ENCODE results near the gene APBB2. TPM values are rescaled to one million over a fixed set of nuclear protein-coding genes. Genes with fewer than 3 reads are reported as not detected.
"Not testable (repeated sequence)": the region's sequence is repeated elsewhere in the genome, so short reads cannot be mapped to it uniquely, and the experiment has no call there.

APBB2 gene
- total RNA-seq, 2 experiments from 2014 or later: 1.5 to 1.7 TPM

GRCh38 chr4:41067369-41067768 lies 147.0 kb downstream of the APBB2 start:
- DNase-seq: no peak
- intact Hi-C loops (cut with micrococcal nuclease): no loop called here
- no peaks in the 10 kb centered on the region for H3K36me3 Mint-ChIP-seq
- H3K27ac Mint-ChIP-seq: no peak overlapping the region
- no peaks in the 10 kb centered on the region for H3K4me1 Mint-ChIP-seq (ENCODE audit: low read depth)
- H3K27me3 Mint-ChIP-seq: no peaks in the 10 kb centered on the region
- no peaks in the 10 kb centered on the region for H3K9me3 Mint-ChIP-seq
- H3K4me3 Mint-ChIP-seq: no peak overlapping the region
- POLR2A ChIA-PET: no interaction called here
- CTCF ChIA-PET: no interaction called here

GRCh38 chr4:41066049-41066448 lies 148.3 kb downstream of the APBB2 start:
- DNase-seq: no peak
- intact Hi-C loops (cut with micrococcal nuclease): no loop called here
- no peaks in the 10 kb centered on the region for H3K9me3 Mint-ChIP-seq
- no peaks in the 10 kb centered on the region for H3K4me1 Mint-ChIP-seq (ENCODE audit: low read depth)
- ChIA-PET CTCF (no interaction called here), POLR2A (no interaction called here)
- no peak overlapping the region for H3K27ac Mint-ChIP-seq
- no peak overlapping the region for H3K4me3 Mint-ChIP-seq
- H3K27me3 Mint-ChIP-seq: no peaks in the 10 kb centered on the region
- H3K36me3 Mint-ChIP-seq: no peaks in the 10 kb centered on the region

GRCh38 chr4:41065434-41066006 lies 148.8 kb downstream of the APBB2 start:
- Mint-ChIP-seq H3K27me3 (no peaks in the 10 kb centered on the region), H3K4me3 (no peak overlapping the region), H3K27ac (no peak overlapping the region), H3K9me3 (no peaks in the 10 kb centered on the region), H3K36me3 (no peaks in the 10 kb centered on the region), H3K4me1 (ENCODE audit: low read depth) (no peaks in the 10 kb centered on the region)
- POLR2A ChIA-PET: no interaction called here
- intact Hi-C loops (cut with micrococcal nuclease): no loop called here
- no peak for DNase-seq
- CTCF ChIA-PET: no interaction called here

GRCh38 chr4:41064953-41065352 lies 149.4 kb downstream of the APBB2 start:
- CTCF ChIA-PET: no interaction called here
- H3K27me3 Mint-ChIP-seq: no peaks in the 10 kb centered on the region

GRCh38 chr4:41061482-41062185 lies 152.7 kb downstream of the APBB2 start:
- H3K4me1 Mint-ChIP-seq (ENCODE audit: low read depth): no peaks in the 10 kb centered on the region
- no peaks in the 10 kb centered on the region for H3K36me3 Mint-ChIP-seq
- intact Hi-C loops (cut with micrococcal nuclease): no loop called here
- H3K27ac Mint-ChIP-seq: no peak overlapping the region
- no peaks in the 10 kb centered on the region for H3K9me3 Mint-ChIP-seq
- ChIA-PET POLR2A (no interaction called here), CTCF (no interaction called here)
- H3K4me3 Mint-ChIP-seq: no peak overlapping the region
- H3K27me3 Mint-ChIP-seq: no peaks in the 10 kb centered on the region
- no peak for DNase-seq

More at GRCh38 chr4:41064953-41065352, 149.4 kb downstream of the APBB2 start:
- intact Hi-C loops (cut with micrococcal nuclease): no loop called here
- H3K36me3 Mint-ChIP-seq: no peaks in the 10 kb centered on the region
- no peak overlapping the region for H3K4me3 Mint-ChIP-seq
- no peaks in the 10 kb centered on the region for H3K4me1 Mint-ChIP-seq (ENCODE audit: low read depth)
- no peak overlapping the region for H3K27ac Mint-ChIP-seq
- DNase-seq: no peak
- H3K9me3 Mint-ChIP-seq: no peaks in the 10 kb centered on the region
- POLR2A ChIA-PET: no interaction called here

GRCh38 chr4:41060352-41061334 lies 153.7 kb downstream of the APBB2 start:
- POLR2A ChIA-PET: no interaction called here
- Mint-ChIP-seq H3K4me1 (ENCODE audit: low read depth) (no peaks in the 10 kb centered on the region), H3K36me3 (no peaks in the 10 kb centered on the region), H3K27ac (no peak overlapping the region), H3K27me3 (peaks cover 1% of the 10 kb centered on the region), H3K4me3 (no peak overlapping the region), H3K9me3 (no peaks in the 10 kb centered on the region)
- intact Hi-C loops (cut with micrococcal nuclease): no loop called here
- DNase-seq: no peak
- CTCF ChIA-PET: no interaction called here

- CTCF ChIA-PET; intact Hi-C loops (cut with micrococcal nuclease); POLR2A ChIA-PET; H3K27ac Mint-ChIP-seq; H3K27me3 Mint-ChIP-seq; H3K4me3 Mint-ChIP-seq; H3K4me1 Mint-ChIP-seq (ENCODE audit: low read depth); DNase-seq; H3K36me3 Mint-ChIP-seq; H3K9me3 Mint-ChIP-seq: not testable (repeated sequence)
Observed at GRCh38 chr4:41059411-41059810, 154.9 kb downstream of the APBB2 start.

GRCh38 chr4:41058426-41058825 lies 155.9 kb downstream of the APBB2 start:
- no peak overlapping the region for H3K4me3 Mint-ChIP-seq
- intact Hi-C loops (cut with micrococcal nuclease): no loop called here

GRCh38 chr4:41057467-41057866 lies 156.9 kb downstream of the APBB2 start:
- H3K9me3 Mint-ChIP-seq: no peaks in the 10 kb centered on the region
- CTCF ChIA-PET: no interaction called here
- POLR2A ChIA-PET: no interaction called here
- peaks cover 7% of the 10 kb centered on the region for H3K27me3 Mint-ChIP-seq
- intact Hi-C loops (cut with micrococcal nuclease): no loop called here
- H3K4me1 Mint-ChIP-seq (ENCODE audit: low read depth): no peaks in the 10 kb centered on the region
- no peak overlapping the region for H3K27ac Mint-ChIP-seq
- no peaks in the 10 kb centered on the region for H3K36me3 Mint-ChIP-seq
- DNase-seq: no peak
- H3K4me3 Mint-ChIP-seq: no peak overlapping the region

More at GRCh38 chr4:41058426-41058825, 155.9 kb downstream of the APBB2 start:
- POLR2A ChIA-PET: no interaction called here
- Mint-ChIP-seq H3K27me3 (peaks cover 7% of the 10 kb centered on the region), H3K27ac (no peak overlapping the region), H3K36me3 (no peaks in the 10 kb centered on the region), H3K9me3 (no peaks in the 10 kb centered on the region), H3K4me1 (ENCODE audit: low read depth) (no peaks in the 10 kb centered on the region)
- no peak for DNase-seq
- CTCF ChIA-PET: no interaction called here

GRCh38 chr4:41052287-41052686 lies 162.1 kb downstream of the APBB2 start:
- POLR2A ChIA-PET: no interaction called here

GRCh38 chr4:41050880-41051775 lies 163.2 kb downstream of the APBB2 start:
- Mint-ChIP-seq H3K36me3 (no peaks in the 10 kb centered on the region), H3K4me3 (no peak overlapping the region), H3K9me3 (no peaks in the 10 kb centered on the region), H3K27me3 (peaks cover 6% of the 10 kb centered on the region), H3K27ac (no peak overlapping the region), H3K4me1 (ENCODE audit: low read depth) (no peaks in the 10 kb centered on the region)
- intact Hi-C loops (cut with micrococcal nuclease): no loop called here
- DNase-seq: no peak
- ChIA-PET CTCF (no interaction called here), POLR2A (no interaction called here)

More at GRCh38 chr4:41052287-41052686, 162.1 kb downstream of the APBB2 start:
- no peak overlapping the region for H3K27ac Mint-ChIP-seq
- no peak for DNase-seq
- CTCF ChIA-PET: no interaction called here
- no peak overlapping the region for H3K4me3 Mint-ChIP-seq
- H3K4me1 Mint-ChIP-seq (ENCODE audit: low read depth): no peaks in the 10 kb centered on the region
- H3K27me3 Mint-ChIP-seq: peaks cover 7% of the 10 kb centered on the region
- H3K36me3 Mint-ChIP-seq: no peaks in the 10 kb centered on the region
- intact Hi-C loops (cut with micrococcal nuclease): no loop called here
- H3K9me3 Mint-ChIP-seq: no peaks in the 10 kb centered on the region

- H3K36me3 Mint-ChIP-seq: no peaks in the 10 kb centered on the region
- ChIA-PET CTCF (no interaction called here), POLR2A (no interaction called here)
- H3K27ac Mint-ChIP-seq: no peak overlapping the region
- H3K4me3 Mint-ChIP-seq: no peak overlapping the region
- peaks cover 3% of the 10 kb centered on the region for H3K9me3 Mint-ChIP-seq
- no peak for DNase-seq
- H3K4me1 Mint-ChIP-seq (ENCODE audit: low read depth): no peaks in the 10 kb centered on the region
- peaks cover 1% of the 10 kb centered on the region for H3K27me3 Mint-ChIP-seq
- intact Hi-C loops (cut with micrococcal nuclease): no loop called here
Observed at GRCh38 chr4:41050116-41050515, 164.2 kb downstream of the APBB2 start.

Measured in activated CD4-positive, alpha-beta memory T cell treated with anti-CD3 and anti-CD28 coated beads for 36 hours (primary cell).